ENCODE data around the gene TBC1D16. TPM values are rescaled to one million over a fixed set of nuclear protein-coding genes. Genes with fewer than 3 reads are reported as not detected.

The TBC1D16 gene
- total and polyA plus RNA-seq, 2 experiments from 2014 or later = 24.5 to 38.1 TPM

DNA sequence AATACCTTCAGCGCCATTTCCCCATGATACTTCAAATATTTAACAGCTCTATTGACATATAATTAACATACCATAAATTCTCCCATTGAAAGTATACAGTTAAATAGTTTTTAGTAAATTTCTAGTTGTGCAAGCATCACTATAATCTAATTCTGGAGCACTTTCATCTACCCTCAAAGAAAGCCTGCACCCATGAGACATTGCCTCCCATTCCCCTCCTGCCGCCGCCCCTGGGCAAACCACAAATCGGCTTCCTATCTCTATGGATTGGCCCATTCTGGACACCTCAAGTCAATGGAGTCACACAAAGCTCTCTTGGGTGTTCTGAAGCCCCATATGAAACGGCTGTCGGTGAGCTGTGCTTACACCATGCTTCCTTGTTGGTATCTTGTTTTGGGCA lies 119.2 kb downstream of the TBC1D16 start:
- no peak for DNase-seq (ENCODE audit: low spot score)
- Histone ChIP-seq H3K27ac (peak overlapping the region; percentile 35), H3K4me3 (no peak overlapping the region), H3K4me2 (no peak overlapping the region), H3K79me2 (no peaks in the 10 kb centered on the region), H3K27me3 (no peaks in the 10 kb centered on the region), H4K20me1 (ENCODE audit: insufficient read depth, poor library complexity, severe bottlenecking) (no peaks in the 10 kb centered on the region), H2AFZ (no peak overlapping the region), H3K36me3 (replicated peaks; ENCODE audit: insufficient read depth, low read depth) (no peaks in the 10 kb centered on the region), H3K4me1 (ENCODE audit: insufficient read depth) (peaks cover 7% of the 10 kb centered on the region), H3K9me2 (replicated peaks; ENCODE audit: insufficient read depth) (no peaks in the 10 kb centered on the region), H3K9me3 (ENCODE audit: low read depth) (no peaks in the 10 kb centered on the region)
- 86% methylated on average over 6 of the region's 6 CpGs for WGBS (ENCODE audit: low lambda C conversion rate, missing lambda C conversion rate)
- TF ChIP-seq EZH2phosphoT487 (IDR thresholded peaks at IDR 0.05; ENCODE audit: low read depth, severe bottlenecking, unreplicated experiment) (no peak), EZH2 (IDR thresholded peaks at IDR 0.05; ENCODE audit: borderline replicate concordance) (no peak)
- TF ChIP-seq, protein P1, sequence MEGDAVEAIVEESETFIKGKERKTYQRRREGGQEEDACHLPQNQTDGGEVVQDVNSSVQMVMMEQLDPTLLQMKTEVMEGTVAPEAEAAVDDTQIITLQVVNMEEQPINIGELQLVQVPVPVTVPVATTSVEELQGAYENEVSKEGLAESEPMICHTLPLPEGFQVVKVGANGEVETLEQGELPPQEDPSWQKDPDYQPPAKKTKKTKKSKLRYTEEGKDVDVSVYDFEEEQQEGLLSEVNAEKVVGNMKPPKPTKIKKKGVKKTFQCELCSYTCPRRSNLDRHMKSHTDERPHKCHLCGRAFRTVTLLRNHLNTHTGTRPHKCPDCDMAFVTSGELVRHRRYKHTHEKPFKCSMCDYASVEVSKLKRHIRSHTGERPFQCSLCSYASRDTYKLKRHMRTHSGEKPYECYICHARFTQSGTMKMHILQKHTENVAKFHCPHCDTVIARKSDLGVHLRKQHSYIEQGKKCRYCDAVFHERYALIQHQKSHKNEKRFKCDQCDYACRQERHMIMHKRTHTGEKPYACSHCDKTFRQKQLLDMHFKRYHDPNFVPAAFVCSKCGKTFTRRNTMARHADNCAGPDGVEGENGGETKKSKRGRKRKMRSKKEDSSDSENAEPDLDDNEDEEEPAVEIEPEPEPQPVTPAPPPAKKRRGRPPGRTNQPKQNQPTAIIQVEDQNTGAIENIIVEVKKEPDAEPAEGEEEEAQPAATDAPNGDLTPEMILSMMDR (IDR thresholded peaks at IDR 0.05; ENCODE audit: poor library complexity) = no peak

DNA sequence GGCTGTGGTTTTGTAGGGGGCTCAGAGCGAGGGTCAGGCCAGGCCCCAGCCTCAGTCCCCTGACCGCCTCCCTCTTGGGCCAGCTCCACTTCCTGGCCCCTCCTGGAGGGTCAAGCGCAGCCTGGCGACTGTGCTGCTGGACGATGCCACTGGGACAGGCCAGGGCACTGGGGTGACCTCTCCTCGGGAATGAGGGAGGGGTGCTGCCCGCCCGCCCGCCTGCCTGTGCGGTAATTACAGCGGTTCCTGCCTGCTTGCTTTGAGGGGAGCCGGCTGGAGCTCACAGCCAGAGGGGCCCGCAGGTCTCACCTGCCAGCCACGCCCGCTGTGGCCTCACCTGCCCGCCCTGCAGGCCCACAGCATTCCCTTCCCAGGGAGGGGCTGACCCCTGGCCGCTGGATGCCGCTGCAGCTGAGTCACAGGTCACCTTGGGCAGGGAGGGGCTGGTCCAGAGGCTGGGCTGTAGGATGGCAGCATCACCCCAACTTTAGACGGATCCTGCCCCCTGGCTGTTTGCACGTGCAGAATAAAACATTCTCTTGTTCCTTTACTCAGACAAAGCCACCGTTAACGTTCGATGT lies 119.7 kb downstream of the TBC1D16 start:
- peak; percentile 91 for DNase-seq (ENCODE audit: low spot score)
- WGBS (ENCODE audit: low lambda C conversion rate, missing lambda C conversion rate) = 52% methylated on average over 23 of the region's 23 CpGs
- Histone ChIP-seq H3K79me2 (no peaks in the 10 kb centered on the region), H2AFZ (no peak overlapping the region), H3K36me3 (replicated peaks; ENCODE audit: insufficient read depth, low read depth) (no peaks in the 10 kb centered on the region), H3K9me2 (replicated peaks; ENCODE audit: insufficient read depth) (no peaks in the 10 kb centered on the region), H3K27me3 (no peaks in the 10 kb centered on the region), H3K4me2 (peak overlapping the region; percentile 41), H3K4me3 (no peak overlapping the region), H3K9me3 (ENCODE audit: low read depth) (no peaks in the 10 kb centered on the region), H3K27ac (peak overlapping the region; percentile 72), H4K20me1 (ENCODE audit: insufficient read depth, poor library complexity, severe bottlenecking) (no peaks in the 10 kb centered on the region), H3K4me1 (ENCODE audit: insufficient read depth) (peaks cover 7% of the 10 kb centered on the region)
- TF ChIP-seq, protein P1 (IDR thresholded peaks at IDR 0.05; ENCODE audit: poor library complexity) = peak; percentile 55
- TF ChIP-seq EZH2phosphoT487 (IDR thresholded peaks at IDR 0.05; ENCODE audit: low read depth, severe bottlenecking, unreplicated experiment) = no peak

DNA sequence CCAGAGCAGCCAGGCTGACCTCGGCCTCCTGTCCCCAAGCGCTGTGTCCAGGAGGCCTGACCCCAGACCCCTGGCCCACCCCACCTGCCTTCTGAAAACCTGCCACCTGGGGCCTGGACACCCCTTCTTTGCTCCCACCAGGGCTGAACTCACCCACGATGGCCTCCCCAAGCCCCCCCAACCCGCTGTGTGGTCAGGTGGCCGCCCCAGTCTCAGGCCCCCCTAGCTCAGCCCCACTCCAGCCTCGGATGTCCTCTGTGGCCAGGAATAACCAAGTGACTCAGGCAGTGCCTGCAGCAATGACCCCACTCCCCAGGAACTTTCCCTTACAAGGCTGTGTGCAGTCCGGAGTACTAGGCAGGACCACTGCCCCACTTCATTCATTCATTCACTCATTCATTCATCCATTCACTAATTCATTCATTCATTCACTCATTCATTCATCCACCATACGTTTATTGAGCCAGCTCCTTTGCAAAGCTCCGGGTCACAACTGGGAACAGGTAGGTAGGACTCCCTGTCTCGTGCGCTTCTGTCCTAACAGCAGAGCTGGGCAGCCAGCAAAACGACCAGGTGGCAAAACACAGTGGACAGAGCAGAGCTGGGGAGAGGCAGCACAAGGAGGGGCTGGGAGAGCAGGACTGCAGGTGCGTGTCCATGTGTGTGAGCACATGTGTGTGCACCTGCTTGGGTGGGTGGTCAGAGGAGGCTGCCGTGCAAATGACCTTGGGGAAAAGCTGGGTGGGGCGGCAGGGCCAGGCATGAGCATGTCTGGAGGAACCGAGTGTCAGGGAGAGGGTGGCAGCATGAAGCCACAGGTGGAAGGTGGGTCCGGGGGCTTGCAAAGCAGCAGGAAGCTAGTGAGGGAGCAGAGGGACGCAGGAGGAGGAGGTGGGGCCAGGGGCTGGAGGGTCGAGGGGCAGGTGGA lies 120.6 kb downstream of the TBC1D16 start:
- Histone ChIP-seq H3K36me3 (replicated peaks; ENCODE audit: insufficient read depth, low read depth) (no peaks in the 10 kb centered on the region), H3K9me2 (replicated peaks; ENCODE audit: insufficient read depth) (no peaks in the 10 kb centered on the region), H2AFZ (no peak overlapping the region), H3K9me3 (ENCODE audit: low read depth) (no peaks in the 10 kb centered on the region), H3K4me2 (peak overlapping the region; percentile 41), H3K27me3 (no peaks in the 10 kb centered on the region), H3K79me2 (no peaks in the 10 kb centered on the region), H4K20me1 (ENCODE audit: insufficient read depth, poor library complexity, severe bottlenecking) (no peaks in the 10 kb centered on the region), H3K4me3 (no peak overlapping the region), H3K4me1 (ENCODE audit: insufficient read depth) (peaks cover 7% of the 10 kb centered on the region), H3K27ac (peak overlapping the region; percentile 72)
- DNase-seq (ENCODE audit: low spot score) = no peak
- TF ChIP-seq EZH2 (IDR thresholded peaks at IDR 0.05; ENCODE audit: borderline replicate concordance) = no peak
- TF ChIP-seq EZH2phosphoT487 (IDR thresholded peaks at IDR 0.05; ENCODE audit: low read depth, severe bottlenecking, unreplicated experiment) = no peak
- TF ChIP-seq, protein P1 (IDR thresholded peaks at IDR 0.05; ENCODE audit: poor library complexity) = no peak
- 77% methylated on average over 14 of the region's 19 CpGs for WGBS (ENCODE audit: low lambda C conversion rate, missing lambda C conversion rate)

All from hepatocyte (in vitro differentiated cells).